GM19468 (cell line): ENCODE results near the gene PEX5.
"Not testable (repeated sequence)": the region's sequence is repeated elsewhere in the genome, so short reads cannot be mapped to it uniquely, and the experiment has no call there.

Source experiments
- ATAC-seq: cut with Tn5 transposase; IDR thresholded peaks from one replicate; pipeline ENCODE4 v1.9.1; 2021; ENCODE audit warnings: mild to moderate bottlenecking, moderate library complexity, moderate number of reproducible peaks; ENCODE audit not compliant: unreplicated experiment; ENCODE audit errors: extremely low read depth

The PEX5 gene

DNA sequence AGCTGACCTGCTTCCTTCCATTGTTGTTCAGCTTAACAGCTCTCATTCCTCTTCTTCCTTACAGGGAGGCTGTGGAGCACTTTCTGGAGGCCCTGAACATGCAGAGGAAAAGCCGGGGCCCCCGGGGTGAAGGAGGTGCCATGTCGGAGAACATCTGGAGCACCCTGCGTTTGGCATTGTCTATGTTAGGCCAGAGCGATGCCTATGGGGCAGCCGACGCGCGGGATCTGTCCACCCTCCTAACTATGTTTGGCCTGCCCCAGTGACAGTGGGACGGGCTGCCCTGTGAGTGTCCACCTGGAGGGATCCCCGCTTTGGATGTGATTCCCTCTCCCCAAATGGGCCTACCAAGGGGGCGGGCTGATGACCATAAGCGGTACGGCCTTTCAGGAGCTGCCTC is 20.5 kb downstream of the PEX5 start:
- ATAC-seq = no peak

DNA sequence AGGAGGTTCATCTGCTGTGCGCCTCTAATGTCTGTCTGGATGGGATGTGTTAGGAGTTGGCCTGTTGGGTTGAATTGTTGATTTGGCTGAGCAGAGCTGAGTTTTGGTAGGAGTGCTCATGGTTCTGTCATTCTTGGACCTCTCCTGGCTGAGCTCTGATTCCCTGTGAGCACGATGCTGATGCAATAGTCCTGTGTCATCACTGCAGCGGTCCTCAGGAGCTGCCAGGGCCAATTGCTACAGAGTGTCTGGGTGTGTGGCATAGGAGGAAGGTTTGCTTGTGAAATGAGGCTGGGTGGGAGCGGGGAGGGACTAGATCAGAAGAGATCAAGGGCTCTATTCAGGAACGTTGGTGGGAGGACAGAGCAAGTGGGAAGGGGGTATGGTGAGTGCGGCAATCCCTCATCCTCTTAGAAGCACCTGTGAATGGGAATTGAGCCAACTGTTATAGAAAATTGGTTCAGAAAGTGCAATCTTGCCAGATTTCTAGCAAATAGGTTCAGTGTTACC is 21.2 kb downstream of the PEX5 start:
- no peak for ATAC-seq

DNA sequence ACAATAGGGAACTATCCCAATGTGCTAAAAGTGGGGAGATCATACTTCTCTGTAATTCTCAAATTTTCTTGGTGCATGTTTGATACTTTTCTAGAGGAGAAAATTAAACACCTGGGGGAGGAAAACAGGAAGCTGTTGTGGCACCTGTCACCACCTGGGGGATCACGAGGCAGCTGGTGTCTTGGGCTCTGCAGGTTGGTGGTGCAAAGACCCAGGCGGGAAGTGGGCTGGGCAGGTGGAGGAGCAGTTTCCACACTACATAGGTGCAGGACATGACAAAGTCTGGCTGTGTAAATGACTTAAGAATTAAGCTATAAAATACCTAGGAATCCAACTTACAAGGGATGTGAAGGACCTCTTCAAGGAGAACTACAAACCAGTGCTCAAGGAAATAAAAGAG is 23.2 kb downstream of the PEX5 start:
- no peak for ATAC-seq

- not testable (repeated sequence) for ATAC-seq
Observed at GRCh38 chr12:7213745-7214144, 24.3 kb downstream of the PEX5 start.

- no peak for ATAC-seq
Observed at GRCh38 chr12:7217475-7218069, 28.1 kb downstream of the PEX5 start.

- ATAC-seq = no peak
Observed at GRCh38 chr12:7219599-7220243, 30.2 kb downstream of the PEX5 start.

GRCh38 chr12:7221486-7221885 is 32.0 kb downstream of the PEX5 start:
- ATAC-seq = no peak

DNA sequence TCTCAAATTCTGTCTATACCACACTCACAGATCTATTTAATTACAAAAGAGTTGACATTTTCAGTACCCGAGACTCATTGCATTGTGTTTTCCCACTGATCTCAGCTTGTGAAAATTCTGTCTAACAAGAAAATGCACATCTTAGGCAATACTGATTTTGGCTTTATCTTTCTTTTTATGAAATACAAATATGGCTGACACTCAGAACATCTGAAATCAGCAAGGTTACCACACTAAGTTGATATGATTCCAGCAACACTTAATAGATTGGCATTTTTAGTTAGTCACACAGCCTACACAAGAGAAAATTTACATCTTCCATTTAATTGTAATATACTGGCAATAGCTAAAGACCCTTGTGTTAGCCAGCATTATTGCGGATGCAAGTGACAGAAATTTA is 40.3 kb downstream of the PEX5 start:
- no peak for ATAC-seq

DNA sequence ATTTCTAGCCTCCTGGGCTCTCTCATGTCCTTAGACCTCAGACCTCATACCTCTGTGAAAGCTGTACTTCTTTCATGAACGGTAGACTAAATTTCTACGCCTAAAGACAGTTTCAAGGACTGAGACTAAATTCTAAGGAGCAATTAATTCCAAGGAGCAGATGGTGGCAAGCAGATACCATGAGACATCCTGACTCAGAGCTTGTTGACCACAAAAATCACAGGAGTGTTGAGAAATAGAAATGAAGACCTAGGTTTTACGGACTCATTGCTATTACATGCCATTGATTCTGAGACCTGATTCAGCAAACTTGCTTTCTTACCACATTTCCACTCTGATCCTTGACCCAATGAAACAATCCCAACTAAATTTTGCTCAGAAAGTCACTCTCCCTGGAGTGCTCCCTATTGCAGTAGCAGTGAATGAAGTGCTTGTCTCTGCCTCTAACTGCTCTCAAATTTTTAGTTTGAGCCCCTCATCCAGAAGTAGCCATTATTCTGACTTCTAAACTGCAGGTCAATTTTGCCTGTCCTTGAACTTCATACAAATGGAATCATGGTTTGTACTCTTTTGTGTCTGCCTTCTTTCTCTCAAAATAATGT is 52.0 kb downstream of the PEX5 start:
- no peak for ATAC-seq

- ATAC-seq = no peak
Observed at GRCh38 chr12:7242176-7243101, 53.0 kb downstream of the PEX5 start.

DNA sequence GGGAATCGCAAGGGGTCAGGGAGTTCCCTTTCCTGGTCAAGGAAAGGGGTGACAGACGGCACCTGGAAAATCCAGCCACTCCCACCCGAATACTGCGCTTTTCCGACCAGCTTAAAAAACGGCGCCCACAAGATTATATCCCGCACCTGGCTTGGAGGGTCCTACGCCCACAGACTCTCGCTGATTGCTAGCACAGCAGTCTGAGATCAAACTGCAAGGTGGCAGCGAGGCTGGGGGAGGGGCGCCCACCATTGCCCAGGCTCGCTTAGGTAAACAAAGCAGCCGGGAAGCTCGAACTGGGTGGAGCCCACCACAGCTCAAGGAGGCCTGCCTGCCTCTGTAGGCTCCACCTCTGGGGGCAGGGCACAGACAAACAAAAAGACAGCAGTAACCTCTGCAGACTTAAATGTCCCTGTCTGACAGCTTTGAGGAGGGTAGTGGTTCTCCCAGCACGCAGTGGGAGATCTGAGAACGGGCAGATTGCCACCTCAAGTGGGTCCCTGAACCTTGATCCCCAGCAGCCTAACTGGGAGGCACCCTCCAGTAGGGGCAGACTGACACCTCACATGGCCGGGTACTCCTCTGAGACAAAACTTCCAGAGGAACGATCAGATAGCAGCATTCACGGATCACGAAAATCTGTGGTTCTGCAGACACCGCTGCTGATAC is 62.0 kb downstream of the PEX5 start:
- not testable (repeated sequence) for ATAC-seq

GRCh38 chr12:7259060-7259459 is 69.6 kb downstream of the PEX5 start:
- ATAC-seq = no peak
